Ectodermal cell (in vitro differentiated cells): Measurements from ENCODE around the gene CARD11.

ENCODE experiments used
- H3K27ac ChIP-seq: 2 replicates; pipeline ENCODE4 v1.7.0; 2013; ENCODE audit warnings: mild to moderate bottlenecking, low read depth, low read length; ENCODE audit not compliant: insufficient read depth, poor library complexity, severe bottlenecking
- H3K27me3 ChIP-seq: 2 replicates; pipeline ENCODE4 v1.7.0; 2013; ENCODE audit warnings: mild to moderate bottlenecking, low read length; ENCODE audit not compliant: insufficient read depth, control insufficient read depth, poor library complexity, severe bottlenecking
- H3K36me3 ChIP-seq: one replicate; pipeline ENCODE4 v1.7.0; 2013; ENCODE audit warnings: low read length; ENCODE audit not compliant: control insufficient read depth, insufficient read depth
- H3K4me1 ChIP-seq: one replicate; pipeline ENCODE4 v1.7.0; 2013; ENCODE audit warnings: low read length; ENCODE audit not compliant: control insufficient read depth, insufficient read depth
- H3K4me3 ChIP-seq: 2 replicates; pipeline ENCODE4 v1.7.0; 2013; ENCODE audit warnings: low read depth, low read length, control low read depth; ENCODE audit not compliant: insufficient read depth
- H3K9me3 ChIP-seq: 2 replicates; pipeline ENCODE4 v1.7.0; 2013; ENCODE audit warnings: mild to moderate bottlenecking, low read length, moderate library complexity; ENCODE audit not compliant: control insufficient read depth
- WGBS, 2 experiments: methylation state at CpG; one replicate each; pipeline ENCODE4 v1.1.7; 2013; ENCODE audit warnings: missing lambda C conversion rate in 2 of 2; 5-methylcytosine and 5-hydroxymethylcytosine counted together

CARD11 gene

GRCh38 chr7:3076700-3077099 is 33.0 kb upstream of the CARD11 start:
- WGBS, 2 experiments = 83 to 90% methylated on average over 4 of the region's 4 CpGs
- Histone ChIP-seq H3K36me3 (no peaks in the 10 kb centered on the region), H3K27me3 (no peaks in the 10 kb centered on the region), H3K9me3 (no peaks in the 10 kb centered on the region), H3K4me3 (no peak overlapping the region), H3K4me1 (no peaks in the 10 kb centered on the region), H3K27ac (no peak overlapping the region)

- Histone ChIP-seq H3K27me3 (no peaks in the 10 kb centered on the region), H3K36me3 (no peaks in the 10 kb centered on the region), H3K9me3 (no peaks in the 10 kb centered on the region), H3K27ac (no peak overlapping the region), H3K4me1 (no peaks in the 10 kb centered on the region), H3K4me3 (no peak overlapping the region)
- WGBS, 2 experiments = 87 to 89% methylated on average over 3 of the region's 3 CpGs
These were observed 32.5 kb upstream of the CARD11 start for GRCh38 chr7:3076163-3076562.

GRCh38 chr7:3075441-3075840 is 31.8 kb upstream of the CARD11 start:
- Histone ChIP-seq H3K4me3 (no peak overlapping the region), H3K9me3 (no peaks in the 10 kb centered on the region), H3K36me3 (no peaks in the 10 kb centered on the region), H3K27me3 (no peaks in the 10 kb centered on the region), H3K27ac (no peak overlapping the region), H3K4me1 (no peaks in the 10 kb centered on the region)
- 88 to 95% methylated on average over 4 of the region's 4 CpGs for WGBS, 2 experiments

GRCh38 chr7:3074459-3074821 is 30.8 kb upstream of the CARD11 start:
- Histone ChIP-seq H3K27ac (no peak overlapping the region), H3K4me1 (no peaks in the 10 kb centered on the region)
- WGBS, 2 experiments = 31 to 45% methylated on average over 4 of the region's 4 CpGs

GRCh38 chr7:3073763-3074458 is 30.2 kb upstream of the CARD11 start:
- Histone ChIP-seq H3K36me3 (no peaks in the 10 kb centered on the region), H3K4me1 (no peaks in the 10 kb centered on the region), H3K27ac (no peak overlapping the region), H3K27me3 (no peaks in the 10 kb centered on the region), H3K9me3 (no peaks in the 10 kb centered on the region), H3K4me3 (no peak overlapping the region)
- 83 to 89% methylated on average over 5 of the region's 6 CpGs for WGBS, 2 experiments

More at GRCh38 chr7:3074459-3074821, 30.8 kb upstream of the CARD11 start:
- no peaks in the 10 kb centered on the region for H3K36me3 ChIP-seq
- no peak overlapping the region for H3K4me3 ChIP-seq
- H3K27me3 ChIP-seq = no peaks in the 10 kb centered on the region
- H3K9me3 ChIP-seq = no peaks in the 10 kb centered on the region

- 94 to 98% methylated on average over 4 of the region's 4 CpGs for WGBS, 2 experiments
- Histone ChIP-seq H3K27me3 (no peaks in the 10 kb centered on the region), H3K27ac (no peak overlapping the region), H3K4me1 (no peaks in the 10 kb centered on the region), H3K36me3 (no peaks in the 10 kb centered on the region), H3K9me3 (no peaks in the 10 kb centered on the region), H3K4me3 (no peak overlapping the region)
These were observed 27.2 kb upstream of the CARD11 start for GRCh38 chr7:3070908-3071307.

- Histone ChIP-seq H3K9me3 (no peaks in the 10 kb centered on the region), H3K27ac (no peak overlapping the region), H3K4me3 (no peak overlapping the region), H3K27me3 (no peaks in the 10 kb centered on the region), H3K36me3 (no peaks in the 10 kb centered on the region), H3K4me1 (no peaks in the 10 kb centered on the region)
- WGBS, 2 experiments = 76 to 82% methylated on average over 10 of the region's 10 CpGs
These were observed 26.2 kb upstream of the CARD11 start for GRCh38 chr7:3069771-3070449.

- H3K4me3 ChIP-seq = no peak overlapping the region
- no peaks in the 10 kb centered on the region for H3K4me1 ChIP-seq
- H3K36me3 ChIP-seq = no peaks in the 10 kb centered on the region
- 93 to 96% methylated on average over 4 of the region's 4 CpGs for WGBS, 2 experiments
- H3K27me3 ChIP-seq = no peaks in the 10 kb centered on the region
- no peak overlapping the region for H3K27ac ChIP-seq
- H3K9me3 ChIP-seq = no peaks in the 10 kb centered on the region
These were observed 24.9 kb upstream of the CARD11 start for GRCh38 chr7:3068530-3068929.

GRCh38 chr7:3067606-3068380 is 24.1 kb upstream of the CARD11 start:
- Histone ChIP-seq H3K27me3 (no peaks in the 10 kb centered on the region), H3K4me3 (no peak overlapping the region), H3K27ac (no peak overlapping the region), H3K4me1 (no peaks in the 10 kb centered on the region), H3K9me3 (no peaks in the 10 kb centered on the region), H3K36me3 (no peaks in the 10 kb centered on the region)
- 89 to 94% methylated on average over 2 of the region's 2 CpGs for WGBS, 2 experiments

- no peaks in the 10 kb centered on the region for H3K9me3 ChIP-seq
- H3K36me3 ChIP-seq = no peaks in the 10 kb centered on the region
- 94 to 96% methylated on average over 3 of the region's 3 CpGs for WGBS, 2 experiments
- no peak overlapping the region for H3K27ac ChIP-seq
- no peaks in the 10 kb centered on the region for H3K27me3 ChIP-seq
- no peaks in the 10 kb centered on the region for H3K4me1 ChIP-seq
- no peak overlapping the region for H3K4me3 ChIP-seq
These were observed 23.5 kb upstream of the CARD11 start for GRCh38 chr7:3067193-3067592.
